ENCODE measurements around the gene DYNLT4. TPM values are rescaled to one million over a fixed set of nuclear protein-coding genes. Genes with fewer than 3 reads are reported as not detected.

The DYNLT4 gene
- total RNA-seq, 1 experiment from 2014 or later: 0.31 TPM

DNA sequence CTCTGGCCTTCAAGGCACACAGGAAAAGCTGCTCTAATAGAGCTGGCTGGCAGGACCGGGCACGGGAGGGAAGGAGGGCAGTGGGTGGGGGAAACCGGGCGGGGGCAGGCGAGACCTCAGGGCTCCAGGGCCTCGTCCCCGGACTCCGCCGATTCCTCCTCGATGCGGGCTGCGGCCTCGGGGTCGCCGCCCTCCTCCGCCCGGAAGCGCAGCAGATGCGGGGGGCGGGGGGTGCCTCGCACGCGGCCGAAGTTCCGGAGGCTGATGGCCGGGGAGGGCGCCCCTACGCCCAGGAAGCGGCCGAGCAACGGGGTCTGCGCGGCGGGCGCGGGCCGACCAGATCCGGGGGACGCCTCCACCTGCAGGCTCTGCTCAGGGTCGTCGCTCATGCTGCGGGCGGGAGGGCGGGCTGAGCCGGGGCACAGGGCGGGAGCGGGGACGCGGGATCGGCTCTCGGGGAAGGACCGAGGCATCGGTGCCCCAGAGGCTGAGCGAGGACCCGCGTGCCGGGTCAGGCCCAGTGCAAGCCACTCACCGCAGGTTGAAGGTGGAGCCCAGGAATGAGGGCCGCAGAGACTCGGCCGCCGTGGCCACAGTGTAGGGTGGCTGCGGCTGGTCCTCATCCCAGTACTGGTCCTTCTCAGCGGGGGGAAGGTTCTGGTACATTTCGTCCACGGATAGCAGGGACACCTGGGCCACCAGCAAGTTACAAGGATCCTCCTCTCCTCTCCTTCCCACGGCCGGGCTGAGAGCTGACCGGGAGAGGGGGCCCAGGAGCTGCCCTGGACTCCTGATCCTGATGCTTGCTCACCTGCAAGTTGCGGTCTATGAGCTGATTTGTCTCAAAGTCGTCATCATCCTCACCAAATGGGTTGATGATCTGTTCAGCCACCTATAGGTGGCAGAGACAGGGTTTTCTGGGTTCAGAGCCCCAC lies 22.8 kb downstream of the DYNLT4 start (continued):
- TF ChIP-seq ETV6 (CRISPR knock-in tag; IDR thresholded peaks at IDR 0.05) (0 out of 2 replicates have a peak, but pooled peaks have one; percentile 44), ZNF671 (CRISPR knock-in tag; IDR thresholded peaks at IDR 0.05) (no peak), NFATC4 (CRISPR knock-in tag; IDR thresholded peaks at IDR 0.05) (no peak), RORB (CRISPR knock-in tag; IDR thresholded peaks at IDR 0.05) (no peak), CREB1 (CRISPR knock-in tag; IDR thresholded peaks at IDR 0.05) (no peak), NFYB (CRISPR knock-in tag; conservative IDR thresholded peaks at IDR 0.05; ENCODE audit: low read depth) (no peak; the same call in 1 of the 2 replicates), ZNF232 (CRISPR knock-in tag; IDR thresholded peaks at IDR 0.05) (no peak), SOX15 (CRISPR knock-in tag; IDR thresholded peaks at IDR 0.05) (no peak), ZNF416 (CRISPR knock-in tag; IDR thresholded peaks at IDR 0.05) (no peak), FOXK1 (CRISPR knock-in tag; IDR thresholded peaks at IDR 0.05) (0 out of 2 replicates have a peak, but pooled peaks have one; percentile 51), ZNF121 (CRISPR knock-in tag; IDR thresholded peaks at IDR 0.05) (0 out of 2 replicates have a peak, but pooled peaks have one; percentile 11), GRHL2 (CRISPR knock-in tag; IDR thresholded peaks at IDR 0.05; ENCODE audit: insufficient replicate concordance, severe bottlenecking) (no peak), SMAD4 (CRISPR knock-in tag; IDR thresholded peaks at IDR 0.05) (no peak)
- TF ChIP-seq, protein P1, sequence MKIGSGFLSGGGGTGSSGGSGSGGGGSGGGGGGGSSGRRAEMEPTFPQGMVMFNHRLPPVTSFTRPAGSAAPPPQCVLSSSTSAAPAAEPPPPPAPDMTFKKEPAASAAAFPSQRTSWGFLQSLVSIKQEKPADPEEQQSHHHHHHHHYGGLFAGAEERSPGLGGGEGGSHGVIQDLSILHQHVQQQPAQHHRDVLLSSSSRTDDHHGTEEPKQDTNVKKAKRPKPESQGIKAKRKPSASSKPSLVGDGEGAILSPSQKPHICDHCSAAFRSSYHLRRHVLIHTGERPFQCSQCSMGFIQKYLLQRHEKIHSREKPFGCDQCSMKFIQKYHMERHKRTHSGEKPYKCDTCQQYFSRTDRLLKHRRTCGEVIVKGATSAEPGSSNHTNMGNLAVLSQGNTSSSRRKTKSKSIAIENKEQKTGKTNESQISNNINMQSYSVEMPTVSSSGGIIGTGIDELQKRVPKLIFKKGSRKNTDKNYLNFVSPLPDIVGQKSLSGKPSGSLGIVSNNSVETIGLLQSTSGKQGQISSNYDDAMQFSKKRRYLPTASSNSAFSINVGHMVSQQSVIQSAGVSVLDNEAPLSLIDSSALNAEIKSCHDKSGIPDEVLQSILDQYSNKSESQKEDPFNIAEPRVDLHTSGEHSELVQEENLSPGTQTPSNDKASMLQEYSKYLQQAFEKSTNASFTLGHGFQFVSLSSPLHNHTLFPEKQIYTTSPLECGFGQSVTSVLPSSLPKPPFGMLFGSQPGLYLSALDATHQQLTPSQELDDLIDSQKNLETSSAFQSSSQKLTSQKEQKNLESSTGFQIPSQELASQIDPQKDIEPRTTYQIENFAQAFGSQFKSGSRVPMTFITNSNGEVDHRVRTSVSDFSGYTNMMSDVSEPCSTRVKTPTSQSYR (CRISPR knock-in tag; IDR thresholded peaks at IDR 0.05): no peak
- TF ChIP-seq, protein P2, sequence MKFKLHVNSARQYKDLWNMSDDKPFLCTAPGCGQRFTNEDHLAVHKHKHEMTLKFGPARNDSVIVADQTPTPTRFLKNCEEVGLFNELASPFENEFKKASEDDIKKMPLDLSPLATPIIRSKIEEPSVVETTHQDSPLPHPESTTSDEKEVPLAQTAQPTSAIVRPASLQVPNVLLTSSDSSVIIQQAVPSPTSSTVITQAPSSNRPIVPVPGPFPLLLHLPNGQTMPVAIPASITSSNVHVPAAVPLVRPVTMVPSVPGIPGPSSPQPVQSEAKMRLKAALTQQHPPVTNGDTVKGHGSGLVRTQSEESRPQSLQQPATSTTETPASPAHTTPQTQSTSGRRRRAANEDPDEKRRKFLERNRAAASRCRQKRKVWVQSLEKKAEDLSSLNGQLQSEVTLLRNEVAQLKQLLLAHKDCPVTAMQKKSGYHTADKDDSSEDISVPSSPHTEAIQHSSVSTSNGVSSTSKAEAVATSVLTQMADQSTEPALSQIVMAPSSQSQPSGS (CRISPR knock-in tag; IDR thresholded peaks at IDR 0.05; ENCODE audit: borderline replicate concordance, low read depth): no peak
- TF ChIP-seq, protein P3, sequence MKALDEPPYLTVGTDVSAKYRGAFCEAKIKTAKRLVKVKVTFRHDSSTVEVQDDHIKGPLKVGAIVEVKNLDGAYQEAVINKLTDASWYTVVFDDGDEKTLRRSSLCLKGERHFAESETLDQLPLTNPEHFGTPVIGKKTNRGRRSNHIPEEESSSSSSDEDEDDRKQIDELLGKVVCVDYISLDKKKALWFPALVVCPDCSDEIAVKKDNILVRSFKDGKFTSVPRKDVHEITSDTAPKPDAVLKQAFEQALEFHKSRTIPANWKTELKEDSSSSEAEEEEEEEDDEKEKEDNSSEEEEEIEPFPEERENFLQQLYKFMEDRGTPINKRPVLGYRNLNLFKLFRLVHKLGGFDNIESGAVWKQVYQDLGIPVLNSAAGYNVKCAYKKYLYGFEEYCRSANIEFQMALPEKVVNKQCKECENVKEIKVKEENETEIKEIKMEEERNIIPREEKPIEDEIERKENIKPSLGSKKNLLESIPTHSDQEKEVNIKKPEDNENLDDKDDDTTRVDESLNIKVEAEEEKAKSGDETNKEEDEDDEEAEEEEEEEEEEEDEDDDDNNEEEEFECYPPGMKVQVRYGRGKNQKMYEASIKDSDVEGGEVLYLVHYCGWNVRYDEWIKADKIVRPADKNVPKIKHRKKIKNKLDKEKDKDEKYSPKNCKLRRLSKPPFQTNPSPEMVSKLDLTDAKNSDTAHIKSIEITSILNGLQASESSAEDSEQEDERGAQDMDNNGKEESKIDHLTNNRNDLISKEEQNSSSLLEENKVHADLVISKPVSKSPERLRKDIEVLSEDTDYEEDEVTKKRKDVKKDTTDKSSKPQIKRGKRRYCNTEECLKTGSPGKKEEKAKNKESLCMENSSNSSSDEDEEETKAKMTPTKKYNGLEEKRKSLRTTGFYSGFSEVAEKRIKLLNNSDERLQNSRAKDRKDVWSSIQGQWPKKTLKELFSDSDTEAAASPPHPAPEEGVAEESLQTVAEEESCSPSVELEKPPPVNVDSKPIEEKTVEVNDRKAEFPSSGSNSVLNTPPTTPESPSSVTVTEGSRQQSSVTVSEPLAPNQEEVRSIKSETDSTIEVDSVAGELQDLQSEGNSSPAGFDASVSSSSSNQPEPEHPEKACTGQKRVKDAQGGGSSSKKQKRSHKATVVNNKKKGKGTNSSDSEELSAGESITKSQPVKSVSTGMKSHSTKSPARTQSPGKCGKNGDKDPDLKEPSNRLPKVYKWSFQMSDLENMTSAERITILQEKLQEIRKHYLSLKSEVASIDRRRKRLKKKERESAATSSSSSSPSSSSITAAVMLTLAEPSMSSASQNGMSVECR (CRISPR knock-in tag; IDR thresholded peaks at IDR 0.05; ENCODE audit: borderline replicate concordance): 0 out of 2 replicates have a peak, but pooled peaks have one; percentile 29
- TF ChIP-seq, protein P4, sequence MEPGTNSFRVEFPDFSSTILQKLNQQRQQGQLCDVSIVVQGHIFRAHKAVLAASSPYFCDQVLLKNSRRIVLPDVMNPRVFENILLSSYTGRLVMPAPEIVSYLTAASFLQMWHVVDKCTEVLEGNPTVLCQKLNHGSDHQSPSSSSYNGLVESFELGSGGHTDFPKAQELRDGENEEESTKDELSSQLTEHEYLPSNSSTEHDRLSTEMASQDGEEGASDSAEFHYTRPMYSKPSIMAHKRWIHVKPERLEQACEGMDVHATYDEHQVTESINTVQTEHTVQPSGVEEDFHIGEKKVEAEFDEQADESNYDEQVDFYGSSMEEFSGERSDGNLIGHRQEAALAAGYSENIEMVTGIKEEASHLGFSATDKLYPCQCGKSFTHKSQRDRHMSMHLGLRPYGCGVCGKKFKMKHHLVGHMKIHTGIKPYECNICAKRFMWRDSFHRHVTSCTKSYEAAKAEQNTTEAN (CRISPR knock-in tag; IDR thresholded peaks at IDR 0.05): peak; percentile 77; the same call in 1 of the 2 replicates
- TF ChIP-seq, protein P5, sequence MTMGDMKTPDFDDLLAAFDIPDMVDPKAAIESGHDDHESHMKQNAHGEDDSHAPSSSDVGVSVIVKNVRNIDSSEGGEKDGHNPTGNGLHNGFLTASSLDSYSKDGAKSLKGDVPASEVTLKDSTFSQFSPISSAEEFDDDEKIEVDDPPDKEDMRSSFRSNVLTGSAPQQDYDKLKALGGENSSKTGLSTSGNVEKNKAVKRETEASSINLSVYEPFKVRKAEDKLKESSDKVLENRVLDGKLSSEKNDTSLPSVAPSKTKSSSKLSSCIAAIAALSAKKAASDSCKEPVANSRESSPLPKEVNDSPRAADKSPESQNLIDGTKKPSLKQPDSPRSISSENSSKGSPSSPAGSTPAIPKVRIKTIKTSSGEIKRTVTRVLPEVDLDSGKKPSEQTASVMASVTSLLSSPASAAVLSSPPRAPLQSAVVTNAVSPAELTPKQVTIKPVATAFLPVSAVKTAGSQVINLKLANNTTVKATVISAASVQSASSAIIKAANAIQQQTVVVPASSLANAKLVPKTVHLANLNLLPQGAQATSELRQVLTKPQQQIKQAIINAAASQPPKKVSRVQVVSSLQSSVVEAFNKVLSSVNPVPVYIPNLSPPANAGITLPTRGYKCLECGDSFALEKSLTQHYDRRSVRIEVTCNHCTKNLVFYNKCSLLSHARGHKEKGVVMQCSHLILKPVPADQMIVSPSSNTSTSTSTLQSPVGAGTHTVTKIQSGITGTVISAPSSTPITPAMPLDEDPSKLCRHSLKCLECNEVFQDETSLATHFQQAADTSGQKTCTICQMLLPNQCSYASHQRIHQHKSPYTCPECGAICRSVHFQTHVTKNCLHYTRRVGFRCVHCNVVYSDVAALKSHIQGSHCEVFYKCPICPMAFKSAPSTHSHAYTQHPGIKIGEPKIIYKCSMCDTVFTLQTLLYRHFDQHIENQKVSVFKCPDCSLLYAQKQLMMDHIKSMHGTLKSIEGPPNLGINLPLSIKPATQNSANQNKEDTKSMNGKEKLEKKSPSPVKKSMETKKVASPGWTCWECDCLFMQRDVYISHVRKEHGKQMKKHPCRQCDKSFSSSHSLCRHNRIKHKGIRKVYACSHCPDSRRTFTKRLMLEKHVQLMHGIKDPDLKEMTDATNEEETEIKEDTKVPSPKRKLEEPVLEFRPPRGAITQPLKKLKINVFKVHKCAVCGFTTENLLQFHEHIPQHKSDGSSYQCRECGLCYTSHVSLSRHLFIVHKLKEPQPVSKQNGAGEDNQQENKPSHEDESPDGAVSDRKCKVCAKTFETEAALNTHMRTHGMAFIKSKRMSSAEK (CRISPR knock-in tag; IDR thresholded peaks at IDR 0.05; ENCODE audit: borderline replicate concordance): no peak
- TF ChIP-seq, protein P6, sequence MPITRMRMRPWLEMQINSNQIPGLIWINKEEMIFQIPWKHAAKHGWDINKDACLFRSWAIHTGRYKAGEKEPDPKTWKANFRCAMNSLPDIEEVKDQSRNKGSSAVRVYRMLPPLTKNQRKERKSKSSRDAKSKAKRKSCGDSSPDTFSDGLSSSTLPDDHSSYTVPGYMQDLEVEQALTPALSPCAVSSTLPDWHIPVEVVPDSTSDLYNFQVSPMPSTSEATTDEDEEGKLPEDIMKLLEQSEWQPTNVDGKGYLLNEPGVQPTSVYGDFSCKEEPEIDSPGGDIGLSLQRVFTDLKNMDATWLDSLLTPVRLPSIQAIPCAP (CRISPR knock-in tag; IDR thresholded peaks at IDR 0.05): no peak
- TF ChIP-seq, protein P7, sequence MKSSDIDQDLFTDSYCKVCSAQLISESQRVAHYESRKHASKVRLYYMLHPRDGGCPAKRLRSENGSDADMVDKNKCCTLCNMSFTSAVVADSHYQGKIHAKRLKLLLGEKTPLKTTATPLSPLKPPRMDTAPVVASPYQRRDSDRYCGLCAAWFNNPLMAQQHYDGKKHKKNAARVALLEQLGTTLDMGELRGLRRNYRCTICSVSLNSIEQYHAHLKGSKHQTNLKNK (CRISPR knock-in tag; IDR thresholded peaks at IDR 0.05): no peak

Measured in WTC11 (cell line).